GM12878 (cell line): Measurements from ENCODE around the gene ESR1. TPM values are rescaled to one million over a fixed set of nuclear protein-coding genes. Genes with fewer than 3 reads are reported as not detected.

ENCODE experiments used
- ATAC-seq: fragments of 200-7000 bp; cut with Tn5 transposase; 3 replicates; pipeline ENCODE4 v1.9.1; 2020; ENCODE audit warnings: mild to moderate bottlenecking, moderate library complexity
- BruUV-seq: library from RNA; stranded (reverse); fragments of 400-500 nt; replicated peaks from 2 replicates; lab custom pipeline; 2021; lab: Mats Ljungman, UMichigan
- CTCF ChIA-PET: fragments of 300-600 bp; sonication (Branson Sonifier 250); formaldehyde crosslinking; extraction: SDS; loops from one replicate; lab custom pipeline; 2021; ENCODE audit warnings: inconsistent platforms; lab: Yijun Ruan, JAX
- POLR2A ChIA-PET: fragments of 350-600 bp; formaldehyde crosslinking; extraction: SDS; loops from one replicate; lab custom pipeline; 2021; ENCODE audit warnings: inconsistent platforms; lab: Charles Lee
- RAD21 ChIA-PET: fragments of 300-600 bp; sonication (Branson Sonifier 250); formaldehyde crosslinking; loops from one replicate; lab custom pipeline; 2023; ENCODE audit warnings: antibody characterized with exemption; ENCODE audit not compliant: unreplicated experiment; lab: Charles Lee
- SMC1A ChIA-PET: fragments of 300-600 bp; sonication (Branson Sonifier 250); formaldehyde crosslinking; loops from one replicate; lab custom pipeline; 2023; ENCODE audit not compliant: unreplicated experiment, uncharacterized antibody; lab: Charles Lee
- DNase-seq: peaks from one replicate; pipeline ENCODE4 v3.0.0-alpha.2; 2011; ENCODE audit warnings: low read depth, low spot score
- FAIRE-seq: peaks from 3 replicates; lab custom pipeline; 2011; peaks lifted over from hg19 to GRCh38; lab: Jason Lieb, UNC
- H2AFZ ChIP-seq: 2 replicates; pipeline ENCODE4 v1.6.0; 2011; ENCODE audit warnings: low read depth, low read length, control low read depth; ENCODE audit not compliant: control insufficient read depth
- H3K27ac ChIP-seq: 2 replicates; pipeline ENCODE4 v1.5.1; 2011; ENCODE audit warnings: control low read depth; ENCODE audit not compliant: control insufficient read depth, insufficient read depth
- H3K27me3 ChIP-seq, 2 experiments: replicated peaks in 1 of 2; 2 replicates each; pipeline versions ENCODE4 v1.6.0 to v1.6.1; 2011; ENCODE audit warnings: low read length in 1 of 2; ENCODE audit not compliant: control insufficient read depth in 2 of 2, insufficient read depth in 2 of 2
- H3K36me3 ChIP-seq, 2 experiments: 2 replicates each; pipeline ENCODE4 v1.5.1; 2011; ENCODE audit warnings: low read length in 1 of 2; ENCODE audit not compliant: control insufficient read depth in 2 of 2, insufficient read depth in 2 of 2
- H3K4me1 ChIP-seq: 2 replicates; pipeline ENCODE4 v1.6.1; 2011; ENCODE audit warnings: mild to moderate bottlenecking, low read length, moderate library complexity, mixed read lengths; ENCODE audit not compliant: control insufficient read depth, insufficient read depth
- H3K4me2 ChIP-seq: 2 replicates; pipeline ENCODE4 v1.6.0; 2011; ENCODE audit warnings: control low read depth; ENCODE audit not compliant: control insufficient read depth, insufficient read depth
- H3K4me3 ChIP-seq: fragments of 200-600 bp; sonication (generic); 2 replicates; pipeline ENCODE4 v1.5.1; 2016
- H3K79me2 ChIP-seq: 2 replicates; pipeline ENCODE4 v1.6.0; 2011; ENCODE audit warnings: low read length; ENCODE audit not compliant: control insufficient read depth, insufficient read depth
- H3K9ac ChIP-seq: 2 replicates; pipeline ENCODE4 v1.8.0; 2011; ENCODE audit warnings: low read length, control low read depth, mixed read lengths; ENCODE audit not compliant: control insufficient read depth, insufficient read depth
- H3K9me3 ChIP-seq: replicated peaks from 3 replicates; pipeline ENCODE4 v1.5.1; 2011; ENCODE audit warnings: mild to moderate bottlenecking, low read length; ENCODE audit not compliant: control insufficient read depth, insufficient read depth
- H4K20me1 ChIP-seq: 2 replicates; pipeline ENCODE4 v1.6.0; 2011; ENCODE audit not compliant: control insufficient read depth, insufficient read depth
- BHLHE40 ChIP-seq, 2 experiments: fragments of 450-650 bp in 1 of 2; IDR thresholded peaks; 2 replicates each; pipeline ENCODE4 v1.6.1; 2011 to 2017; ENCODE audit warnings: low read depth in 2 of 2, borderline replicate concordance in 1 of 2, improper control_type of control experiment in 1 of 2, low read length in 1 of 2, mild to moderate bottlenecking in 1 of 2
- CBX3 ChIP-seq: fragments of 200-600 bp; sonication (generic); IDR thresholded peaks from 2 replicates; pipeline ENCODE4 v1.6.1; 2016; ENCODE audit warnings: low read depth, borderline replicate concordance
- HDGF ChIP-seq: fragments of 450-650 bp; IDR thresholded peaks from 2 replicates; pipeline ENCODE4 v1.6.1; 2016; ENCODE audit warnings: antibody characterized with exemption
- IKZF1 ChIP-seq: fragments of 450-650 bp; conservative IDR thresholded peaks from 2 replicates; pipeline ENCODE4 v1.6.1; 2017; ENCODE audit warnings: antibody characterized with exemption, mild to moderate bottlenecking
- KLF5 ChIP-seq: fragments of 450-650 bp; IDR thresholded peaks from 2 replicates; pipeline ENCODE4 v1.6.1; 2014; ENCODE audit warnings: mild to moderate bottlenecking; ENCODE audit not compliant: partially characterized antibody
- MTA3 ChIP-seq: IDR thresholded peaks from 2 replicates; pipeline ENCODE4 v1.6.1; 2012; ENCODE audit warnings: low read length, inconsistent platforms, borderline replicate concordance
- NBN ChIP-seq: fragments of 450-650 bp; IDR thresholded peaks from 2 replicates; pipeline ENCODE4 v1.6.1; 2016
- NR2C1 ChIP-seq: fragments of 450-650 bp; IDR thresholded peaks from 2 replicates; pipeline ENCODE4 v1.6.1; 2017; ENCODE audit warnings: antibody characterized with exemption, mild to moderate bottlenecking, moderate library complexity
- POU2F2 ChIP-seq: IDR thresholded peaks from 3 replicates; pipeline ENCODE4 v1.6.1; 2011; ENCODE audit warnings: low read depth, mild to moderate bottlenecking, low read length, borderline replicate concordance
- RUNX3 ChIP-seq: IDR thresholded peaks from 2 replicates; pipeline ENCODE4 v1.6.1; 2012; ENCODE audit warnings: low read length, inconsistent platforms
- TCF3 ChIP-seq: IDR thresholded peaks from 2 replicates; pipeline ENCODE4 v1.6.1; 2012; ENCODE audit warnings: low read depth, mild to moderate bottlenecking, low read length, borderline replicate concordance; ENCODE audit not compliant: insufficient read depth
- ZNF207 ChIP-seq: fragments of 450-650 bp; IDR thresholded peaks from 2 replicates; pipeline ENCODE4 v1.6.1; 2014; ENCODE audit warnings: antibody characterized with exemption, mild to moderate bottlenecking, borderline replicate concordance
- in situ Hi-C: fragments of 300-500 bp; cut with MboI; formaldehyde crosslinking; loops from 9 replicates; pipeline ENCODE4 v1.14.3; 2018; ENCODE audit warnings: mixed read lengths
- intact Hi-C: fragments of 100-400 bp; cut with micrococcal nuclease; formaldehyde crosslinking; loops from one replicate; pipeline ENCODE4 v1.14.2; 2022; ENCODE audit not compliant: unreplicated experiment
- polyA plus RNA-seq, 11 experiments: library from polyadenylated mRNA; depleted of rRNA in 4 of 11; unstranded in 6 of 11; stranded (reverse) in 5 of 11; fragments of >200 nt; fragmentation: Nextera tagmentation in 4 of 11; fragmentation: Illumina TruSeq in 1 of 11; extraction: Ambion mirVana in 4 of 11; extraction: Trizol in 1 of 11; gene quantifications; 1 replicate in 1 of 11; 2 replicates in 10 of 11; pipeline versions ENCODE4 v1.2.1 to v1.2.3, GENCODE V29; 2011 to 2016; ENCODE audit warnings: inconsistent platforms in 2 of 11, missing spikeins in 2 of 11, low read depth in 1 of 11
- total RNA-seq, 4 experiments: library from RNA; depleted of rRNA in 3 of 4; stranded (reverse); fragments of >200 nt in 3 of 4; fragmentation: Illumina TruSeq in 1 of 4; extraction: Trizol in 1 of 4; gene quantifications; 2 replicates each; pipeline versions ENCODE4 v1.2.1 to v1.2.3, GENCODE V29; 2013 to 2021
- TF ChIP-seq, protein P1 (sequence below): IDR thresholded peaks from 2 replicates; pipeline ENCODE4 v1.6.1; 2012; ENCODE audit warnings: mild to moderate bottlenecking, low read depth, low read length
- TF ChIP-seq, protein P2 (sequence below): fragments of 450-650 bp; IDR thresholded peaks from 2 replicates; pipeline ENCODE4 v1.6.1; 2017; ENCODE audit warnings: borderline replicate concordance
- TF ChIP-seq, protein P3 (sequence below): fragments of 450-650 bp; IDR thresholded peaks from 2 replicates; pipeline ENCODE4 v1.6.1; 2017; ENCODE audit warnings: mild to moderate bottlenecking

ESR1 gene
- total and polyA plus RNA-seq, 10 of the 15 experiments (the other 5 are each of a cell fraction or from before 2014, with no cell fraction given) = 0.03 to 0.51 (median 0.21) TPM; not detected in 4

DNA sequence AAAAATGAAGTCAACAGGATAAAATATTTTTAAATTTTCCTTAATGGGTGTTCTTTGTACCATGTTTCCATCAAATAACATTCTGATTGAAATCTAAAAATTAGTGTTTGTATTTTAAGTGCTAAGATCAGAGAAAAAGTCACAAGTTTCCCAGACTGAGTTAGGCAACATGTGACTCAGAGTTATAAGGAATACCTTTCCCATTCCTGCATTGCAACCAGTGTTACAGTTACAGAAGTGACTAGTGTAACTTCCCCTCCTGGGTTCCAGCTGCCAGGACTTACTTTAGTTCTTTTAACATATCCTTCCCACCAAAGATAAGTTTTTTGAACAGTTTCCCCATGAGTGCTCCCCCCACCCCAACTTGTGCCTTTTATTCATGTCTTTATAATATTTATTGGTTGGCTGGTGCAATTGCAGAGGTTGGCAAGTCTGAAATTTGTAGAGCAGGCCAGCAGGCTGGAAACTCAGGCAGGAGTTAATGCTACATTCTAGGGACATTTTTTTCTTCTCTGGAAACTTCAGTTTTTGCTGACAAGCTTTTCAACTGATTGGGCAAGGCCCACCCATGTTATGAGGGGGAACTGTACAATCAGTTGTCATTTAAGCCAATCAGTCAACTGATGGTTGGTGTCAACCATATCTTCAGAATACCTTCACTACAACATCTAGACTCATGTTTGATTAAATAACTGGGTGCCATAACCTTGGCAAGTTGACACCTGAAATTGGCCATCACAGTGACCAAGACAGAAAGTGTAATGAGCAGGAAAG, 22.9 kb upstream of the ESR1 start:
- Histone ChIP-seq H3K9me3 (no peaks in the 10 kb centered on the region), H4K20me1 (no peaks in the 10 kb centered on the region), H3K27ac (no peak overlapping the region), H3K9ac (no peak overlapping the region), H2AFZ (no peak overlapping the region), H3K4me3 (no peak overlapping the region), H3K36me3 (no peaks in the 10 kb centered on the region), H3K79me2 (no peaks in the 10 kb centered on the region), H3K4me2 (no peak overlapping the region), H3K27me3 (no peaks in the 10 kb centered on the region; a peak in 1 of 4 replicates), H3K4me1 (no peaks in the 10 kb centered on the region)
- in situ Hi-C loops (no loop called here), intact Hi-C loops (no loop called here)
- CTCF ChIA-PET = interaction anchor here (1.0 kb wide), 2 partner anchors 20 to 340 kb away, joined by 3 read pairs; no protein-coding TSS in a partner anchor
- TF ChIP-seq HDGF = no peak
- no peak for TF ChIP-seq POU2F2
- TF ChIP-seq, protein P1, sequence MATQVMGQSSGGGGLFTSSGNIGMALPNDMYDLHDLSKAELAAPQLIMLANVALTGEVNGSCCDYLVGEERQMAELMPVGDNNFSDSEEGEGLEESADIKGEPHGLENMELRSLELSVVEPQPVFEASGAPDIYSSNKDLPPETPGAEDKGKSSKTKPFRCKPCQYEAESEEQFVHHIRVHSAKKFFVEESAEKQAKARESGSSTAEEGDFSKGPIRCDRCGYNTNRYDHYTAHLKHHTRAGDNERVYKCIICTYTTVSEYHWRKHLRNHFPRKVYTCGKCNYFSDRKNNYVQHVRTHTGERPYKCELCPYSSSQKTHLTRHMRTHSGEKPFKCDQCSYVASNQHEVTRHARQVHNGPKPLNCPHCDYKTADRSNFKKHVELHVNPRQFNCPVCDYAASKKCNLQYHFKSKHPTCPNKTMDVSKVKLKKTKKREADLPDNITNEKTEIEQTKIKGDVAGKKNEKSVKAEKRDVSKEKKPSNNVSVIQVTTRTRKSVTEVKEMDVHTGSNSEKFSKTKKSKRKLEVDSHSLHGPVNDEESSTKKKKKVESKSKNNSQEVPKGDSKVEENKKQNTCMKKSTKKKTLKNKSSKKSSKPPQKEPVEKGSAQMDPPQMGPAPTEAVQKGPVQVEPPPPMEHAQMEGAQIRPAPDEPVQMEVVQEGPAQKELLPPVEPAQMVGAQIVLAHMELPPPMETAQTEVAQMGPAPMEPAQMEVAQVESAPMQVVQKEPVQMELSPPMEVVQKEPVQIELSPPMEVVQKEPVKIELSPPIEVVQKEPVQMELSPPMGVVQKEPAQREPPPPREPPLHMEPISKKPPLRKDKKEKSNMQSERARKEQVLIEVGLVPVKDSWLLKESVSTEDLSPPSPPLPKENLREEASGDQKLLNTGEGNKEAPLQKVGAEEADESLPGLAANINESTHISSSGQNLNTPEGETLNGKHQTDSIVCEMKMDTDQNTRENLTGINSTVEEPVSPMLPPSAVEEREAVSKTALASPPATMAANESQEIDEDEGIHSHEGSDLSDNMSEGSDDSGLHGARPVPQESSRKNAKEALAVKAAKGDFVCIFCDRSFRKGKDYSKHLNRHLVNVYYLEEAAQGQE = no peak
- TF ChIP-seq, protein P2, sequence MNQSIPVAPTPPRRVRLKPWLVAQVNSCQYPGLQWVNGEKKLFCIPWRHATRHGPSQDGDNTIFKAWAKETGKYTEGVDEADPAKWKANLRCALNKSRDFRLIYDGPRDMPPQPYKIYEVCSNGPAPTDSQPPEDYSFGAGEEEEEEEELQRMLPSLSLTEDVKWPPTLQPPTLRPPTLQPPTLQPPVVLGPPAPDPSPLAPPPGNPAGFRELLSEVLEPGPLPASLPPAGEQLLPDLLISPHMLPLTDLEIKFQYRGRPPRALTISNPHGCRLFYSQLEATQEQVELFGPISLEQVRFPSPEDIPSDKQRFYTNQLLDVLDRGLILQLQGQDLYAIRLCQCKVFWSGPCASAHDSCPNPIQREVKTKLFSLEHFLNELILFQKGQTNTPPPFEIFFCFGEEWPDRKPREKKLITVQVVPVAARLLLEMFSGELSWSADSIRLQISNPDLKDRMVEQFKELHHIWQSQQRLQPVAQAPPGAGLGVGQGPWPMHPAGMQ = no peak
- TF ChIP-seq NR2C1 = no peak
- TF ChIP-seq, protein P3, sequence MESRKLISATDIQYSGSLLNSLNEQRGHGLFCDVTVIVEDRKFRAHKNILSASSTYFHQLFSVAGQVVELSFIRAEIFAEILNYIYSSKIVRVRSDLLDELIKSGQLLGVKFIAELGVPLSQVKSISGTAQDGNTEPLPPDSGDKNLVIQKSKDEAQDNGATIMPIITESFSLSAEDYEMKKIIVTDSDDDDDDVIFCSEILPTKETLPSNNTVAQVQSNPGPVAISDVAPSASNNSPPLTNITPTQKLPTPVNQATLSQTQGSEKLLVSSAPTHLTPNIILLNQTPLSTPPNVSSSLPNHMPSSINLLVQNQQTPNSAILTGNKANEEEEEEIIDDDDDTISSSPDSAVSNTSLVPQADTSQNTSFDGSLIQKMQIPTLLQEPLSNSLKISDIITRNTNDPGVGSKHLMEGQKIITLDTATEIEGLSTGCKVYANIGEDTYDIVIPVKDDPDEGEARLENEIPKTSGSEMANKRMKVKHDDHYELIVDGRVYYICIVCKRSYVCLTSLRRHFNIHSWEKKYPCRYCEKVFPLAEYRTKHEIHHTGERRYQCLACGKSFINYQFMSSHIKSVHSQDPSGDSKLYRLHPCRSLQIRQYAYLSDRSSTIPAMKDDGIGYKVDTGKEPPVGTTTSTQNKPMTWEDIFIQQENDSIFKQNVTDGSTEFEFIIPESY = no peak
- TF ChIP-seq ZNF207 = no peak
- TF ChIP-seq CBX3 = no peak
- TF ChIP-seq KLF5 = no peak
- TF ChIP-seq IKZF1 = no peak
- TF ChIP-seq TCF3 = no peak
- no peak for TF ChIP-seq NBN
- TF ChIP-seq MTA3 = no peak
- no peak for TF ChIP-seq RUNX3
- no peak for TF ChIP-seq BHLHE40 (IDR thresholded peaks at IDR 0.05; ENCODE audit: borderline replicate concordance in 1 of 2, low read depth in 2 of 2, low read length in 1 of 2)
- no peak for FAIRE-seq
- SMC1A ChIA-PET = no interaction called here
- no peak for ATAC-seq
- RAD21 ChIA-PET = no interaction called here
- DNase-seq = no peak
- POLR2A ChIA-PET = no interaction called here
- BruUV-seq = no TSS peak
